K562 (cell line): ENCODE measurements around the gene ASB7. TPM values are rescaled to one million over a fixed set of nuclear protein-coding genes. Genes with fewer than 3 reads are reported as not detected.

Experiments
- ARNT ChIP-seq, 2 experiments: fragments of 450-650 bp; IDR thresholded peaks; 2 replicates each; pipeline ENCODE4 v1.6.1; 2016; ENCODE audit warnings: mild to moderate bottlenecking in 1 of 2
- REST ChIP-seq, 2 experiments: fragments of 450-650 bp; formaldehyde crosslinking in 1 of 2; IDR thresholded peaks; 2 replicates each; pipeline versions ENCODE4 v1.4.0 to v1.6.1; 2014 to 2020; ENCODE audit warnings: mild to moderate bottlenecking in 2 of 2, borderline replicate concordance in 1 of 2, low read depth in 1 of 2
- polyA plus RNA-seq, 8 experiments: library from polyadenylated mRNA; depleted of rRNA in 4 of 8; stranded (reverse) in 5 of 8; unstranded in 3 of 8; fragments of >200 nt; fragmentation: Nextera tagmentation in 2 of 8; fragmentation: Illumina TruSeq in 1 of 8; extraction: Ambion mirVana in 2 of 8; extraction: Trizol in 1 of 8; gene quantifications; 2 replicates each; pipeline versions ENCODE4 v1.2.1 to v1.2.3, GENCODE V29; 2011 to 2014; ENCODE audit warnings: inconsistent platforms in 1 of 8, missing spikeins in 1 of 8
- total RNA-seq, 7 experiments: library from RNA; depleted of rRNA in 6 of 7; stranded (reverse); fragments of >200 nt in 6 of 7; fragmentation: Illumina TruSeq in 2 of 7; extraction: Trizol in 2 of 7; gene quantifications; 2 replicates each; pipeline versions ENCODE4 v1.2.1 to v1.2.3, GENCODE V29; 2011 to 2021; ENCODE audit warnings: low replicate concordance in 1 of 7
- TF ChIP-seq, protein P1 (sequence below): fragments of 450-650 bp; IDR thresholded peaks from 2 replicates; pipeline ENCODE4 v1.6.1; 2016; ENCODE audit warnings: mild to moderate bottlenecking, moderate library complexity

ASB7 gene
- total and polyA plus RNA-seq, 9 of the 15 experiments (the other 6 are each of a cell fraction or from before 2014, with no cell fraction given), result 1.8 to 10.1 (median 6.8) TPM

- TF ChIP-seq REST (IDR thresholded peaks at IDR 0.05; ENCODE audit: borderline replicate concordance), result peak; percentile 16; the same call in 1 of the 2 replicates
- no peak for TF ChIP-seq REST (CRISPR knock-in tag; IDR thresholded peaks at IDR 0.05; ENCODE audit: low read depth)
- TF ChIP-seq ARNT (IDR thresholded peaks at IDR 0.05), result no peak
- TF ChIP-seq, protein P1, sequence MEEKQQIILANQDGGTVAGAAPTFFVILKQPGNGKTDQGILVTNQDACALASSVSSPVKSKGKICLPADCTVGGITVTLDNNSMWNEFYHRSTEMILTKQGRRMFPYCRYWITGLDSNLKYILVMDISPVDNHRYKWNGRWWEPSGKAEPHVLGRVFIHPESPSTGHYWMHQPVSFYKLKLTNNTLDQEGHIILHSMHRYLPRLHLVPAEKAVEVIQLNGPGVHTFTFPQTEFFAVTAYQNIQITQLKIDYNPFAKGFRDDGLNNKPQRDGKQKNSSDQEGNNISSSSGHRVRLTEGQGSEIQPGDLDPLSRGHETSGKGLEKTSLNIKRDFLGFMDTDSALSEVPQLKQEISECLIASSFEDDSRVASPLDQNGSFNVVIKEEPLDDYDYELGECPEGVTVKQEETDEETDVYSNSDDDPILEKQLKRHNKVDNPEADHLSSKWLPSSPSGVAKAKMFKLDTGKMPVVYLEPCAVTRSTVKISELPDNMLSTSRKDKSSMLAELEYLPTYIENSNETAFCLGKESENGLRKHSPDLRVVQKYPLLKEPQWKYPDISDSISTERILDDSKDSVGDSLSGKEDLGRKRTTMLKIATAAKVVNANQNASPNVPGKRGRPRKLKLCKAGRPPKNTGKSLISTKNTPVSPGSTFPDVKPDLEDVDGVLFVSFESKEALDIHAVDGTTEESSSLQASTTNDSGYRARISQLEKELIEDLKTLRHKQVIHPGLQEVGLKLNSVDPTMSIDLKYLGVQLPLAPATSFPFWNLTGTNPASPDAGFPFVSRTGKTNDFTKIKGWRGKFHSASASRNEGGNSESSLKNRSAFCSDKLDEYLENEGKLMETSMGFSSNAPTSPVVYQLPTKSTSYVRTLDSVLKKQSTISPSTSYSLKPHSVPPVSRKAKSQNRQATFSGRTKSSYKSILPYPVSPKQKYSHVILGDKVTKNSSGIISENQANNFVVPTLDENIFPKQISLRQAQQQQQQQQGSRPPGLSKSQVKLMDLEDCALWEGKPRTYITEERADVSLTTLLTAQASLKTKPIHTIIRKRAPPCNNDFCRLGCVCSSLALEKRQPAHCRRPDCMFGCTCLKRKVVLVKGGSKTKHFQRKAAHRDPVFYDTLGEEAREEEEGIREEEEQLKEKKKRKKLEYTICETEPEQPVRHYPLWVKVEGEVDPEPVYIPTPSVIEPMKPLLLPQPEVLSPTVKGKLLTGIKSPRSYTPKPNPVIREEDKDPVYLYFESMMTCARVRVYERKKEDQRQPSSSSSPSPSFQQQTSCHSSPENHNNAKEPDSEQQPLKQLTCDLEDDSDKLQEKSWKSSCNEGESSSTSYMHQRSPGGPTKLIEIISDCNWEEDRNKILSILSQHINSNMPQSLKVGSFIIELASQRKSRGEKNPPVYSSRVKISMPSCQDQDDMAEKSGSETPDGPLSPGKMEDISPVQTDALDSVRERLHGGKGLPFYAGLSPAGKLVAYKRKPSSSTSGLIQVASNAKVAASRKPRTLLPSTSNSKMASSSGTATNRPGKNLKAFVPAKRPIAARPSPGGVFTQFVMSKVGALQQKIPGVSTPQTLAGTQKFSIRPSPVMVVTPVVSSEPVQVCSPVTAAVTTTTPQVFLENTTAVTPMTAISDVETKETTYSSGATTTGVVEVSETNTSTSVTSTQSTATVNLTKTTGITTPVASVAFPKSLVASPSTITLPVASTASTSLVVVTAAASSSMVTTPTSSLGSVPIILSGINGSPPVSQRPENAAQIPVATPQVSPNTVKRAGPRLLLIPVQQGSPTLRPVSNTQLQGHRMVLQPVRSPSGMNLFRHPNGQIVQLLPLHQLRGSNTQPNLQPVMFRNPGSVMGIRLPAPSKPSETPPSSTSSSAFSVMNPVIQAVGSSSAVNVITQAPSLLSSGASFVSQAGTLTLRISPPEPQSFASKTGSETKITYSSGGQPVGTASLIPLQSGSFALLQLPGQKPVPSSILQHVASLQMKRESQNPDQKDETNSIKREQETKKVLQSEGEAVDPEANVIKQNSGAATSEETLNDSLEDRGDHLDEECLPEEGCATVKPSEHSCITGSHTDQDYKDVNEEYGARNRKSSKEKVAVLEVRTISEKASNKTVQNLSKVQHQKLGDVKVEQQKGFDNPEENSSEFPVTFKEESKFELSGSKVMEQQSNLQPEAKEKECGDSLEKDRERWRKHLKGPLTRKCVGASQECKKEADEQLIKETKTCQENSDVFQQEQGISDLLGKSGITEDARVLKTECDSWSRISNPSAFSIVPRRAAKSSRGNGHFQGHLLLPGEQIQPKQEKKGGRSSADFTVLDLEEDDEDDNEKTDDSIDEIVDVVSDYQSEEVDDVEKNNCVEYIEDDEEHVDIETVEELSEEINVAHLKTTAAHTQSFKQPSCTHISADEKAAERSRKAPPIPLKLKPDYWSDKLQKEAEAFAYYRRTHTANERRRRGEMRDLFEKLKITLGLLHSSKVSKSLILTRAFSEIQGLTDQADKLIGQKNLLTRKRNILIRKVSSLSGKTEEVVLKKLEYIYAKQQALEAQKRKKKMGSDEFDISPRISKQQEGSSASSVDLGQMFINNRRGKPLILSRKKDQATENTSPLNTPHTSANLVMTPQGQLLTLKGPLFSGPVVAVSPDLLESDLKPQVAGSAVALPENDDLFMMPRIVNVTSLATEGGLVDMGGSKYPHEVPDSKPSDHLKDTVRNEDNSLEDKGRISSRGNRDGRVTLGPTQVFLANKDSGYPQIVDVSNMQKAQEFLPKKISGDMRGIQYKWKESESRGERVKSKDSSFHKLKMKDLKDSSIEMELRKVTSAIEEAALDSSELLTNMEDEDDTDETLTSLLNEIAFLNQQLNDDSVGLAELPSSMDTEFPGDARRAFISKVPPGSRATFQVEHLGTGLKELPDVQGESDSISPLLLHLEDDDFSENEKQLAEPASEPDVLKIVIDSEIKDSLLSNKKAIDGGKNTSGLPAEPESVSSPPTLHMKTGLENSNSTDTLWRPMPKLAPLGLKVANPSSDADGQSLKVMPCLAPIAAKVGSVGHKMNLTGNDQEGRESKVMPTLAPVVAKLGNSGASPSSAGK, result no peak
These were observed 32.1 kb upstream of the ASB7 start (continued) for GRCh38 chr15:100570275-100570674.
